HL-60 (cell line): ENCODE data around the gene IL11.

Experiments
- DNase-seq, 2 experiments: peaks; one replicate each; pipeline ENCODE4 v3.0.0-alpha.2; 2010 to 2020; ENCODE audit warnings: low read depth in 1 of 2, low spot score in 1 of 2
- H3K27ac ChIP-seq: fragments of 250-450 bp; sonication (Bioruptor Pico); replicated peaks from 2 replicates; pipeline ENCODE4 v1.5.1; 2020; ENCODE audit warnings: mild to moderate bottlenecking, moderate library complexity
- H3K27me3 ChIP-seq: fragments of 250-450 bp; sonication (Bioruptor Pico); 2 replicates; pipeline ENCODE4 v1.5.1; 2021; ENCODE audit warnings: mild to moderate bottlenecking, moderate library complexity; ENCODE audit not compliant: insufficient read depth, poor library complexity, severe bottlenecking
- H3K4me3 ChIP-seq: replicated peaks from 2 replicates; pipeline ENCODE4 v1.5.1; 2011; ENCODE audit warnings: mild to moderate bottlenecking, control low read depth, low read length; ENCODE audit not compliant: insufficient read depth
- CTCF ChIP-seq: IDR thresholded peaks from one replicate; pipeline ENCODE4 v1.5.1; 2011; ENCODE audit warnings: low read length, control low read depth, inconsistent platforms; ENCODE audit not compliant: insufficient read depth
- GABPA ChIP-seq: IDR thresholded peaks from 2 replicates; pipeline ENCODE4 v1.6.1; 2012; ENCODE audit warnings: low read depth
- POLR2AphosphoS5 ChIP-seq: IDR thresholded peaks from 2 replicates; pipeline ENCODE4 v1.6.1; 2012; ENCODE audit warnings: low read depth
- SPI1 ChIP-seq: IDR thresholded peaks from 2 replicates; pipeline ENCODE4 v1.6.1; 2012; ENCODE audit warnings: low read depth, mild to moderate bottlenecking, borderline replicate concordance
- TF ChIP-seq, protein P1 (sequence below): IDR thresholded peaks from 2 replicates; pipeline ENCODE4 v1.6.1; 2012; ENCODE audit warnings: low read depth; ENCODE audit not compliant: insufficient replicate concordance

The IL11 gene

GRCh38 chr19:55346725-55347441, 23.4 kb downstream of the IL11 start:
- H3K4me3 ChIP-seq: no peak overlapping the region
- DNase-seq: no peak
- no peak for TF ChIP-seq GABPA
- TF ChIP-seq SPI1: no peak
- no peak for TF ChIP-seq CTCF
- no peak for TF ChIP-seq POLR2AphosphoS5
- TF ChIP-seq, protein P1, sequence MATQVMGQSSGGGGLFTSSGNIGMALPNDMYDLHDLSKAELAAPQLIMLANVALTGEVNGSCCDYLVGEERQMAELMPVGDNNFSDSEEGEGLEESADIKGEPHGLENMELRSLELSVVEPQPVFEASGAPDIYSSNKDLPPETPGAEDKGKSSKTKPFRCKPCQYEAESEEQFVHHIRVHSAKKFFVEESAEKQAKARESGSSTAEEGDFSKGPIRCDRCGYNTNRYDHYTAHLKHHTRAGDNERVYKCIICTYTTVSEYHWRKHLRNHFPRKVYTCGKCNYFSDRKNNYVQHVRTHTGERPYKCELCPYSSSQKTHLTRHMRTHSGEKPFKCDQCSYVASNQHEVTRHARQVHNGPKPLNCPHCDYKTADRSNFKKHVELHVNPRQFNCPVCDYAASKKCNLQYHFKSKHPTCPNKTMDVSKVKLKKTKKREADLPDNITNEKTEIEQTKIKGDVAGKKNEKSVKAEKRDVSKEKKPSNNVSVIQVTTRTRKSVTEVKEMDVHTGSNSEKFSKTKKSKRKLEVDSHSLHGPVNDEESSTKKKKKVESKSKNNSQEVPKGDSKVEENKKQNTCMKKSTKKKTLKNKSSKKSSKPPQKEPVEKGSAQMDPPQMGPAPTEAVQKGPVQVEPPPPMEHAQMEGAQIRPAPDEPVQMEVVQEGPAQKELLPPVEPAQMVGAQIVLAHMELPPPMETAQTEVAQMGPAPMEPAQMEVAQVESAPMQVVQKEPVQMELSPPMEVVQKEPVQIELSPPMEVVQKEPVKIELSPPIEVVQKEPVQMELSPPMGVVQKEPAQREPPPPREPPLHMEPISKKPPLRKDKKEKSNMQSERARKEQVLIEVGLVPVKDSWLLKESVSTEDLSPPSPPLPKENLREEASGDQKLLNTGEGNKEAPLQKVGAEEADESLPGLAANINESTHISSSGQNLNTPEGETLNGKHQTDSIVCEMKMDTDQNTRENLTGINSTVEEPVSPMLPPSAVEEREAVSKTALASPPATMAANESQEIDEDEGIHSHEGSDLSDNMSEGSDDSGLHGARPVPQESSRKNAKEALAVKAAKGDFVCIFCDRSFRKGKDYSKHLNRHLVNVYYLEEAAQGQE: no peak
- H3K27me3 ChIP-seq: no peaks in the 10 kb centered on the region
- no peak overlapping the region for H3K27ac ChIP-seq

DNA sequence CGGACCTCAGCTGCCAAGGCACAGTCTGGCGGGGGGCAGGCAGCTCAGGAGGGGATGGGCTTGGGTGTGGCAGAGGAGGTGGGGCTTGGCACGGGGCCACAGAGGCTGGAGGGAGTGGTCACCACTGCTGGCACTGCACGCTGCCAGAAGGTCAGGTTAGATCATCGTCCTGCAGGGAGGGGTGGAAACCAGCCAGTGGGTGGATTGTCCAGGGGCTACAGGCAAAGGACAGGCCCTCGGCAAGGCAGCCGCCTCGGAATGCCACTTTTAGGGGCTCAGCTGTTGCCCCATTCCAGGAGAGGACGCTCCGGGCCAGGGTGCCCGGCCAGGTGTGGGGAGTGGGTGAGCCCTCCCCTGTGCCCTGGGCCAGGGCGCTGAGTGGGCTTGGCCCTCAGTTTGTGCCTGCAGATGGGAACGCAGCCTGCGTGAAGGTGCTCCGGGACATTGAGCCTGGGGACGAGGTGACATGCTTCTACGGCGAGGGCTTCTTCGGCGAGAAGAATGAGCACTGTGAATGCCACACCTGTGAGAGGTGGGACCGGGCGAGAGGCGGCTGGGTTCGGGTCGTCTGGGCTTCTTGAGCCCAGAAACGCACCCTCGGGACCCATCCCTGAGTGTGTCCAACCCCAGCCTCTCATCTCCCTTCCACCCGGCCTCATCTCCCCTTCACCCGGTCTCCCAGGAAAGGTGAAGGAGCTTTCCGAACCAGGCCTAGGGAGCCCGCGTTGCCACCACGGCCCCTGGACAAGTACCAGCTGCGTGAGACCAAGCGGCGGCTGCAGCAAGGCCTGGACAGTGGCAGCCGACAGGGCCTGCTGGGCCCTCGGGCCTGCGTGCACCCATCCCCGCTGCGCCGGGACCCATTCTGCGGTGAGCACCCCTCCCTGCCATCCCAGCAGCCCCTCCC, 24.2 kb downstream of the IL11 start:
- DNase-seq: no peak
- H3K4me3 ChIP-seq: no peak overlapping the region
- TF ChIP-seq SPI1 (no peak), POLR2AphosphoS5 (no peak), GABPA (no peak), CTCF (no peak)
- TF ChIP-seq, protein P1: no peak
- H3K27ac ChIP-seq: no peak overlapping the region
- no peaks in the 10 kb centered on the region for H3K27me3 ChIP-seq

GRCh38 chr19:55345101-55345817, 25.0 kb downstream of the IL11 start:
- Histone ChIP-seq H3K4me3 (no peak overlapping the region), H3K27me3 (no peaks in the 10 kb centered on the region), H3K27ac (no peak overlapping the region)
- TF ChIP-seq POLR2AphosphoS5: no peak
- TF ChIP-seq GABPA: no peak
- TF ChIP-seq, protein P1: no peak
- TF ChIP-seq SPI1: no peak
- no peak for TF ChIP-seq CTCF
- no peak for DNase-seq
